ENCODE results near the gene NUDT14.

NUDT14 gene

DNA sequence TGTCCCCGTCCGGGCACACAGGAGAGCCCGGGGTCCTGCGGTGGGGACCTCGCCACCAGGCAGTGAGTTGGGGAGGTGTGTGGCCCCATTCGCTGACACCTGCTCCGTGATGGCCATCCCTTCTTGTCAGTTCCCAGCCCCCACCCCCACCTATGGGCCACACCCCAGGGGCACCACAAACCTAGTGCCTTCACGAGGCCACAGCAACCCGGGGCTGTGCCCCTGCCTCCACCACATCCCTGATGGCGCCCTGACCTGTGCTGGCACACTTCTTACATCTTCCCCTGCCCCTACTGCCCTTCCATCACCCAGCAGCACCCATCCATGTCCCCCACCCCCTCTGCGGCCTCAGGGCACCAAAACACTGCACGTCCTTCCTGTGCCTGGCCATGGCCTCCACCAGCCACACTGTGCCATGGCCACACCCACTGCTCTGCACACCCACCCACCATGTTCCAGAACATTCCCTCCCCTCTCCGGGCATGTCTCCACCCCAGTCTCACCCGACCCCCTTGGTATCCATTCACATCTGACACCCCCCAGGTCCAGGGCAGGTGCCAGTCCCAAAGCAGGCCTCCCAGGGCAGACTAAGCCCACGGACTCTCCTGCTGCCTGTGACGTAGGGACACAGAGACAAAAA, 37.0 kb downstream of the NUDT14 start:
- no peak for DNase-seq

DNA sequence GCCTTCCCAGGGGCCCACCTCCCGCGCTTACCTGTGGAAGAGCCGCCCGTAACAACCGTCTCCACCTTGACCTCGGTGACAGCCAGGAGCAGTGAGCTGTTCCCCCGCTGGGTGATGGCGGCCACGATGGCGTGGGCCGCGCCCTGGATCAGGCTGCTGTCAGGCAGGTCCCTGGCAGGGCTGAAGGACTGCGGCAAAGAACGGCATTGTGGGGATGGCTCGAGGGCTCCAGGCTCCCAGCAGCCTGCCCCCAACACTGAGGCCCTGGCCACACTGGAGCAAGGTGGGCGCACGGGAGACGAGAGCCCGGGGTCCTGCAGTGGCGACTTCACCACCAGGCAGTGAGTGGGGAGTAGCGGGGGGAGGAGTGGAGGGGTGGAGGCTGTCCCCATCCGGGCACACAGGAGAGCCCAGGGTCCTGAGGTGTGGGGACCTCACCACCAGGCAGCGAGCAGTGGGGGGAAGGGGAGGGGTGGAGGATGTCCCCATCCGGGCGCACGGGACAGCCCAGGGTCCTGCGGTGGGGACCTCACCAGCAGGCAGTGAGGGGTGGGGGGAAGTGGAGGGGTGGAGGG, 37.6 kb downstream of the NUDT14 start:
- no peak for DNase-seq

GRCh38 chr14:105142651-105143450, 38.3 kb downstream of the NUDT14 start:
- DNase-seq: no peak

- no peak for DNase-seq
Measured at GRCh38 chr14:105141486-105142281, 39.4 kb downstream of the NUDT14 start.

DNA sequence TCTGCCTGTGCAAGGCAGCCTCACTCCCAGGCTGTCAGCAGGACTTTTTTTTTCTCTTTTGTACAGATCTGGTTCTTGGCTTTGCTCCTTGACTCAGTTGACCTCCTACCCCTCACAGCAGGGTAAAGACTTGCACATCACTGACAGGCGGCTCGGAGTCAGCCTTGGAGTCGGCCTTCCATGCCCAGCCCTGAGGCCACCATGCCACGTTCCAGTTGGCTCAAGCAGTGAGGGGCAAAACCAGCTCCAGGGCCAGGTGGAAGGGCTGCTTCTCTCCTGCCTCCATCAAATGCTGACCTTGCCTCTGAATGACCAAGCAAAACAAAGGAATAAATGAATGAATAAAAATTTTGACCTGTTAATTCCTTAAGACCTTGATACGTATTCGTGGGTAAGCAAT, 40.1 kb downstream of the NUDT14 start:
- no peak for DNase-seq

DNA sequence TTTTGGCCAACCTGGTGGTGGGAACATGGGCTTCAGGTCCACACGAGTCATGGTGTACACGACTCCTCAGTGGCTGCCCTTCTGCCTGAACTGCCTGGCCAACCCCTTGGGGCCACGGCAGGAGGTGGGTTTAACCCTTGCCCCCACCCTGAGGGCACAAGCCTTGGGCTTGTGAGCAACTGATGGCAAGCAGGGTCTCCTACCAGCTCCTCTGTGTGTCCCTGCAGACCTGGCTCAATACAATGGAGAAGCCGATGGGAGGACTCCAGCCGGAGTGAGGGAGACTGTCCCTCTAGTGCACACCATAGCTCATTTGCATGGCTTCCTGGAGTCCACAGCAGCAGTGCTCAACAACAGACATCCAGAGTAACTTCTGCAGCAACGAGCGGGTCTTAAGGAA, 40.5 kb downstream of the NUDT14 start:
- no peak for DNase-seq

DNA sequence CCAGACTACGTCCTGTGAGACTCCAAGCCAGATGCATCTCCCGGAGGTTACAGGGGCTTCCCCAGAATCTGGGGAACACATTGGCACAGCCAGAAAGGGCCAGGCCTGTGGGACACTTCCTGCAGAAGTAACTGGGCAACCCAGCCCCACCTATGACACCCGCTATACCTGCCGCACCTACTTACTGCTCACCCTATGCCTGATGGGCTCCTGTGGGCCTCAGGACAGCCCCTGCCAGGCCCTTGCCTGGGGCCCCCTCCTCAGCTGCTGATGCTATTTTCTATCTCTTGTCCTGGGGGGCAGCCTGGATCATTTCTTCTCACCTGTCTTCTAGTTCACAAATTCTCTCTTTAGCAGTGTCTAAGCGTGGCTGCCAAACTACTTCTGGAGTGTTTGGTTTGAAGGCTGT, 41.3 kb downstream of the NUDT14 start:
- no peak for DNase-seq

DNA sequence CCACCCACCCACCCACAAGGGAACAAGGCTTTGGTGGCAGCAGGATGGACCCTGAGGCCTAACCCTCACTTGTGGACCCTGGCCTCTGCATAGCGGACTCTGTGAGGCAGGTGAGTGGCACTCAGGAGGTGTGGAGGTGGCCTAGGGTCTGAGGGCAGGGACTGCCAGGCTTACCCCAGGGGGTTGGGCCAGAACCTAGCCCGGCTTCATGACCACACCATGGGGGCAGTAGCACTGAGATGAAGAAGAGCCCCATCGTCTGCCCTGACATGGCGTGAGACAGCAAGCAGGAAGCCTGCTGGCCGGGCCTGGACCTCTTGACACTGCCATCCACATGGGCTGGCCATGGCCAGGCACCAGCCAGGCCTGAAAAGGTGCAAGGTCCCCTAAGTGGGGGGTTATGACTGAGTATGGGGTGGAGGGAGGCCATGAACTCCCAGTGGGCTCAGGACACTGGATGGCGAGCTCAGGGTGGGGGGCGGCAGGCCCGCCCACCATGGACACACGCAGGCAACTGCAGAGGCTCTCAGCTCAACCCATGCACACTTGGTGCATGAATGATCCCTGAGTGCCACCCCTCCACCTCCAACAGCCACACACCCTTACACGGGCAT, 41.8 kb downstream of the NUDT14 start:
- DNase-seq: no peak

- DNase-seq: no peak
Measured at GRCh38 chr14:105138551-105139111, 42.5 kb downstream of the NUDT14 start.

- DNase-seq: no peak
Measured at GRCh38 chr14:105138021-105138541, 43.0 kb downstream of the NUDT14 start.

- no peak for DNase-seq
Measured at GRCh38 chr14:105137481-105138020, 43.6 kb downstream of the NUDT14 start.

GRCh38 chr14:105136401-105137322, 44.5 kb downstream of the NUDT14 start:
- DNase-seq: no peak

DNA sequence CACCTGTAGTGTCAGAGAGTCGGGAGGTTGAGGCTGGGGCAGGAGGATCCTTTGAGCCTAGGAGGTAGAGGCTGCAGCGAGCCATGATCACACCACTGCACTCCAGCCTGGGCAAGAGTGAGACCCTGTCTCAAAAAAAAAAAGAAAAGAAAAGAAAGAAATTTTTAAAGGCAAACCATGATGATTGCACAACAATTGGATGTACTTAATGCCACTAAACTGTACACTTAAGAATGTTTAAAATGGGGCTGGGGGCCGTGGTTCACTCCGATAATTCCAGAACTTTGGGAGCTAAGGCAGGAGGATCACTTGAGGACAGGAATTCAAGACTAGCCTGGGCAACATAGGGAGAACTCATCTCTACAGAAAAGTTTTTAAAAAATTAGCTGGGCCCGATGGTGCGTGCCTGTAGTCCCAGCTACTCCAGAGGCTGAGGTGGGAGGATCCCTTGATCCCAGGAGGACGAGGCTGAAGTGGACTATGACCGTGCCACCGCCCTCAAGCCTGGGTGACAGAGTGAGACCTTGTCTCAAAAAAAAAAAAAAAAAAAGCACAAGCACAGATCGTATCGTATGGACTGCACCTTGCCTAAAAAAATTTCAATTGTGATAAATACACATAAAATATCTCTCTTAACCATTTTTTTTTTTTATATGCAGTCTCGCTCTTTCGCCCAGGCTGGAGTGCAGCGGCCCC, 45.3 kb downstream of the NUDT14 start:
- no peak for DNase-seq

- DNase-seq: no peak
Measured at GRCh38 chr14:105132921-105133654, 48.0 kb downstream of the NUDT14 start.

DNA sequence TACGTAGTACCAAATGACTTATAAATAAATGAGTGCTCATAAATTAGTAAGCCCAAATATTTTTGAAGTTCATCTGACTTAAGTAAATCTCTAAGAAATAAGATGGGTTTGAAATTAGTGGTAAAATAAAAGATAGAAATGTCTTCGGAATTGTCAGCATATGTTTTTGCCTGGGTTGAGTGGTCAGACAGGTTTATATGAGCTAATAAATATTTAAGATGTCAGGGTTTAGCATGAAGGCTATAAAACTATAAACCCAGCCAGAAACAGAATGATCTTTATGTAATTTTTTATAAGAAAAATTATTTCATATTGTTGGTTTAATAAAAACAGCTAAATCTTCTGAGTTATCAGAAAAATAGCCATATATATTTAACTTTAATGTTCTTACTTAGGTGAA, 49.9 kb downstream of the NUDT14 start:
- DNase-seq: no peak

- no peak for DNase-seq
Measured at GRCh38 chr14:105128059-105128458, 53.1 kb downstream of the NUDT14 start.

GRCh38 chr14:105126981-105127329, 54.2 kb downstream of the NUDT14 start:
- no peak for DNase-seq

DNA sequence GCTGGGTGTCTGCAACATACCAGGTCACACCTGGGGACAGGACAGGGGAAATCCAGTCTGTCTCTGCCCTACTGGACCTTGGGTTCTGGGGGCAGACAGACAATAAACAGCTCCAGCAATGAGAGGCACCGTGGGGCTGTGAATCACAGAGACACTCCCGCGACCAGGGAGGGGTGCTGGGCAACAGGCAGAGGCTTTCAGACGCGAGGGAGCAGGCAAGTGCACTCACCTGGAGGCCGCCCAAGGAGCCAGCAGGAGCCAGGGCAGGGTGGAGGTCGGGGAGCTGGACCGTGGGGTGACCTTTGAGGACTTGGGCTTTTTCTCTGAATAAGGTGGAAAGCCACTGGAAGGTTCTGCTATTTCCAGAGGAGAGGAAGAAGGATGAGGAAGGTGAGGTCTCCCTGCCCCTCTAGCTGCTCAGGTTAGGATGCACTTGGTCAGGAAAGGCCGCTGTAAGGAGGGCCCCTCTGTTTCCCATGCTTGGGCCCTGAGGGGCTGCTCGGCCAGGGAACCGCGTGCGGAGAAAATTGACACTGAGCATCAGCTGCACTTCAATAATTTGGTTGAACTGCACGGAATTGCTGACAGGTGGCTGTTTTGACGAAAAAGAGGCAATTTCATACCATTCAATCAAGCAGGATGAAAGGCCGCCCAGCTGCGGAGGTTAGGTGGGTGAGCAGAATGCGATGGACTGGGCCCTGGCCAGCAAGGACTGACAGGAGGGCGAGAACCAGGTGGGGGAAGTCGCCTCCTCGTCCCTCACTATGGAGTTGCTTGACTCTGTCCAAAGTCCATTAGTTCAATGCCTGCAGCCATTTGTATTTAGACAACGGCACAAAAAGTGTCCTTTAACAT, 54.8 kb downstream of the NUDT14 start:
- no peak for DNase-seq

DNA sequence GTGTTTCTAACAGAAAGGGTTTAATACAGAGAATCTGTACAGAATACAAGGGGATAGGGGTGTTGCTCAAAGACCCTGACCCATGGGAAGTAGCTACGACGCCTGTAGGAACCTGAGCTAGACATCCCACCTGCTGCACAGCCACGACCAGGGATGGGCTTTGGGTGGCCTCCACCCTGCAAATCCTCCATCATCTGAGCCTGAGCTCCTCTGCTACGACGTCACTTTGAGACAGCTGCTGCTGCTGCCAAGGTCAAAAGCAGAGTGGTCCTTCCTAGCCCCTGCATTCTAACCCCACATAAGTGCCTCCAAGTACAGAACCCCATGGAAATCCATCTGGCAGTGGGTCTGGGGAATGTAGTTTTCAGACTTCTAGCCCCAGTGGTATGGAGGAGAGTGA, 56.3 kb downstream of the NUDT14 start:
- no peak for DNase-seq

Measured in activated CD4-positive, CD25-positive, alpha-beta regulatory T cell (primary cell).